ENCODE measurements around the gene HOXC11. TPM values are rescaled to one million over a fixed set of nuclear protein-coding genes. Genes with fewer than 3 reads are reported as not detected.

The HOXC11 gene
- total RNA-seq, 1 experiment from 2014 or later = 2.2 TPM

GRCh38 chr12:53955776-53956250, 17.1 kb upstream of the HOXC11 start:
- TF ChIP-seq CTCF (IDR thresholded peaks at IDR 0.05; ENCODE audit: insufficient read depth in 1 of 2, low read depth in 1 of 2, low read length in 1 of 2, severe bottlenecking in 1 of 2, unreplicated experiment in 1 of 2) = no peak
- Mint-ChIP-seq H3K36me3 (ENCODE audit: insufficient read depth, unreplicated experiment) (peaks cover 9% of the 10 kb centered on the region), H3K4me1 (ENCODE audit: low read depth, unreplicated experiment) (peaks cover 14% of the 10 kb centered on the region), H3K9me3 (ENCODE audit: unreplicated experiment) (no peaks in the 10 kb centered on the region), H3K27ac (ENCODE audit: unreplicated experiment) (no peak overlapping the region), H3K27me3 (ENCODE audit: insufficient read depth, unreplicated experiment) (no peaks in the 10 kb centered on the region), H3K4me3 (ENCODE audit: unreplicated experiment) (peak overlapping the region; percentile 71)
- Histone ChIP-seq H3K4me3 (ENCODE audit: low read depth, low read length) (peak overlapping the region; percentile 94), H3K36me3 (ENCODE audit: control insufficient read depth, insufficient read depth, low read length) (no peaks in the 10 kb centered on the region), H3K9me3 (no peaks in the 10 kb centered on the region), H3K4me1 (peaks cover 24% of the 10 kb centered on the region), H3K27me3 (replicated peaks; ENCODE audit: control insufficient read depth, insufficient read depth, low read length) (no peaks in the 10 kb centered on the region)
- no peak for DNase-seq
- no TSS peak for BruUV-seq (replicated peaks)
- CTCF ChIA-PET = interaction anchor here (1.2 kb wide), 1 partner anchor 17 kb away, joined by 16 read pairs; the partner anchor contains the start of gene HOXC13
- intact Hi-C loops (cut with micrococcal nuclease; ENCODE audit: unreplicated experiment) = loop anchor here (2.0 kb wide), 1 partner anchor 23 kb away; no protein-coding TSS in a partner anchor
- POLR2A ChIA-PET = no interaction called here

GRCh38 chr12:53956251-53956887, 16.6 kb upstream of the HOXC11 start:
- CTCF ChIA-PET = no interaction called here
- H3K36me3 ChIP-seq (ENCODE audit: control insufficient read depth, insufficient read depth, low read length) = no peaks in the 10 kb centered on the region
- Mint-ChIP-seq H3K27me3 (ENCODE audit: insufficient read depth, unreplicated experiment) (no peaks in the 10 kb centered on the region), H3K4me1 (ENCODE audit: low read depth, unreplicated experiment) (peaks cover 14% of the 10 kb centered on the region), H3K9me3 (ENCODE audit: unreplicated experiment) (no peaks in the 10 kb centered on the region), H3K36me3 (ENCODE audit: insufficient read depth, unreplicated experiment) (peaks cover 9% of the 10 kb centered on the region), H3K4me3 (ENCODE audit: unreplicated experiment) (peak overlapping the region; percentile 71), H3K27ac (ENCODE audit: unreplicated experiment) (no peak overlapping the region)
- POLR2A ChIA-PET = no interaction called here
- no peak for TF ChIP-seq CTCF (IDR thresholded peaks at IDR 0.05; ENCODE audit: insufficient read depth in 1 of 2, low read depth in 1 of 2, low read length in 1 of 2, severe bottlenecking in 1 of 2, unreplicated experiment in 1 of 2)
- no peaks in the 10 kb centered on the region for H3K27me3 ChIP-seq (replicated peaks; ENCODE audit: control insufficient read depth, insufficient read depth, low read length)
- intact Hi-C loops (cut with micrococcal nuclease; ENCODE audit: unreplicated experiment) = no loop called here
- no peak overlapping the region for H3K4me3 ChIP-seq (ENCODE audit: low read depth, low read length)
- no peaks in the 10 kb centered on the region for H3K9me3 ChIP-seq
- peaks cover 24% of the 10 kb centered on the region for H3K4me1 ChIP-seq
- BruUV-seq (replicated peaks) = no TSS peak
- DNase-seq = no peak

GRCh38 chr12:53956914-53957536, 15.9 kb upstream of the HOXC11 start:
- no peaks in the 10 kb centered on the region for H3K27me3 ChIP-seq (replicated peaks; ENCODE audit: control insufficient read depth, insufficient read depth, low read length)
- no peaks in the 10 kb centered on the region for H3K27me3 Mint-ChIP-seq (ENCODE audit: insufficient read depth, unreplicated experiment)
- no peak overlapping the region for H3K27ac Mint-ChIP-seq (ENCODE audit: unreplicated experiment)
- H3K4me1 ChIP-seq = peaks cover 24% of the 10 kb centered on the region
- CTCF ChIA-PET = no interaction called here
- POLR2A ChIA-PET = no interaction called here
- no peaks in the 10 kb centered on the region for H3K9me3 ChIP-seq
- intact Hi-C loops (cut with micrococcal nuclease; ENCODE audit: unreplicated experiment) = no loop called here
- TSS peak; percentile 27 for BruUV-seq (replicated peaks)
- DNase-seq = no peak
- peaks cover 9% of the 10 kb centered on the region for H3K36me3 Mint-ChIP-seq (ENCODE audit: insufficient read depth, unreplicated experiment)
- H3K9me3 Mint-ChIP-seq (ENCODE audit: unreplicated experiment) = no peaks in the 10 kb centered on the region
- TF ChIP-seq CTCF (IDR thresholded peaks at IDR 0.05; ENCODE audit: insufficient read depth in 1 of 2, low read depth in 1 of 2, low read length in 1 of 2, severe bottlenecking in 1 of 2, unreplicated experiment in 1 of 2) = no peak
- no peak overlapping the region for H3K4me3 ChIP-seq (ENCODE audit: low read depth, low read length)
- H3K4me3 Mint-ChIP-seq (ENCODE audit: unreplicated experiment) = no peak overlapping the region
- H3K4me1 Mint-ChIP-seq (ENCODE audit: low read depth, unreplicated experiment) = peaks cover 14% of the 10 kb centered on the region
- H3K36me3 ChIP-seq (ENCODE audit: control insufficient read depth, insufficient read depth, low read length) = no peaks in the 10 kb centered on the region
